GM19035 (cell line): ENCODE measurements around the gene PARP14.
"Not testable (repeated sequence)": the region's sequence is repeated elsewhere in the genome, so short reads cannot be mapped to it uniquely, and the experiment has no call there.

Source experiments
- ATAC-seq: cut with Tn5 transposase; IDR thresholded peaks from one replicate; pipeline ENCODE4 v1.9.1; 2021; ENCODE audit not compliant: unreplicated experiment

PARP14 gene

GRCh38 chr3:122719273-122719921 is 38.8 kb downstream of the PARP14 start:
- ATAC-seq, result no peak

- no peak for ATAC-seq
These were observed 44.5 kb downstream of the PARP14 start for GRCh38 chr3:122725106-122725505.

GRCh38 chr3:122727294-122727693 is 46.7 kb downstream of the PARP14 start:
- no peak for ATAC-seq

- no peak for ATAC-seq
These were observed 47.1 kb downstream of the PARP14 start for GRCh38 chr3:122727766-122728165.

- ATAC-seq, result no peak
These were observed 47.5 kb downstream of the PARP14 start for GRCh38 chr3:122728186-122728585.

- ATAC-seq, result no peak
These were observed 48.3 kb downstream of the PARP14 start for GRCh38 chr3:122728756-122729514.

- no peak for ATAC-seq
These were observed 49.6 kb downstream of the PARP14 start for GRCh38 chr3:122730240-122730639.

- not testable (repeated sequence) for ATAC-seq
These were observed 52.3 kb downstream of the PARP14 start for GRCh38 chr3:122732682-122733525.

- ATAC-seq, result no peak
These were observed 58.5 kb downstream of the PARP14 start for GRCh38 chr3:122739172-122739571.

- no peak for ATAC-seq
These were observed 61.6 kb downstream of the PARP14 start for GRCh38 chr3:122742234-122742633.

GRCh38 chr3:122743581-122744120 is 63.0 kb downstream of the PARP14 start:
- no peak for ATAC-seq

- ATAC-seq, result no peak
These were observed 64.9 kb downstream of the PARP14 start for GRCh38 chr3:122745369-122746021.

GRCh38 chr3:122747295-122747694 is 66.7 kb downstream of the PARP14 start:
- ATAC-seq, result not testable (repeated sequence)

- no peak for ATAC-seq
These were observed 67.7 kb downstream of the PARP14 start for GRCh38 chr3:122748347-122748746.

- ATAC-seq, result no peak
These were observed 74.3 kb downstream of the PARP14 start for GRCh38 chr3:122754929-122755328.

GRCh38 chr3:122755491-122755890 is 74.9 kb downstream of the PARP14 start:
- ATAC-seq, result no peak

GRCh38 chr3:122758877-122759560 is 78.4 kb downstream of the PARP14 start:
- no peak for ATAC-seq

GRCh38 chr3:122760453-122761271 is 80.0 kb downstream of the PARP14 start:
- ATAC-seq, result no peak

- no peak for ATAC-seq
These were observed 85.8 kb downstream of the PARP14 start for GRCh38 chr3:122766430-122766829.
